Suprapubic skin (tissue), 3 donors: Measurements from ENCODE around the gene UGT2B11.

ENCODE experiments used
- POLR2A ChIP-seq, 2 donors: fragments of 450-650 bp; IDR thresholded peaks; one replicate each; pipeline ENCODE4 v1.6.1; 2017; ENCODE audit warnings: antibody characterized with exemption in 2 of 2, mild to moderate bottlenecking in 2 of 2, moderate library complexity in 2 of 2
- TF ChIP-seq, protein P1 (sequence below), 2 donors: fragments of 200-600 bp in 1 of 2; fragments of 450-650 bp in 1 of 2; sonication (generic) in 1 of 2; IDR thresholded peaks; one replicate each; pipeline ENCODE4 v1.5.1; 2016 to 2019; ENCODE audit warnings: antibody characterized with exemption in 2 of 2, mild to moderate bottlenecking in 1 of 2, moderate library complexity in 1 of 2

DNA sequence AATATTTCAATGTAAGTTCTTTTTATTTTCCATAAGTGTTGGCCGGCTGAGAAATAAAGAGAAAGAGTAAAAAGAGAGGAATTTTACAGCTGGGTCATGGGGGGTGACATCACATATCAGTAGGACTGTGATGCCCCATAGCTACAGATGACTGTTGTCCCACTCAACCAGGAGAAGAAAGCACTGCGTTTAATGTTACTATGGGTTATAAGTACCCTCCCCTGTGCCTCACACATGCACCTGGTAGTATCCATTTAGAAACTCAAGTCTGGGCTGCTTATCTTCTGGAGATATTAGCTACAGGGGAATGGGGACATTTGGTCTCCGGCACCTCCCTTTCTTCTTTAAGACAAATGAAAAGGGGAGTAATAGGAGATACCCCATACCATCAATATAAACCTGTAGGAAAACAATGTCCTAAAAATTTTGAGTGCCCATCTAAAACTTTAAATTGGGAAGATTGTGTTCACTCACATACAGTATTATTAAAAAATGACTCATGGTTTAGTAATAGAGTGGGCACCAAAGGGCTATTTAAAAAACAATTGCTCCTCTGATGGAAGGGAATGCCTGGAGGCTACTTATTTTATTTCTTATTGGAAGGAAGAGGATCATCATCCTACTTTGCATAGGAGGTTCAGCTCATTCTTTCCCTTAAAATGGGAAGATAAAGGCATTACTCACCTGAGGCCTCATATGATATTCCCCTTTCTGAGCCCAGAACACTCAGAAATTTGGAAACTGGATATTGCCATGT, 18.2 kb downstream of the UGT2B11 start:
- TF ChIP-seq, protein P1, sequence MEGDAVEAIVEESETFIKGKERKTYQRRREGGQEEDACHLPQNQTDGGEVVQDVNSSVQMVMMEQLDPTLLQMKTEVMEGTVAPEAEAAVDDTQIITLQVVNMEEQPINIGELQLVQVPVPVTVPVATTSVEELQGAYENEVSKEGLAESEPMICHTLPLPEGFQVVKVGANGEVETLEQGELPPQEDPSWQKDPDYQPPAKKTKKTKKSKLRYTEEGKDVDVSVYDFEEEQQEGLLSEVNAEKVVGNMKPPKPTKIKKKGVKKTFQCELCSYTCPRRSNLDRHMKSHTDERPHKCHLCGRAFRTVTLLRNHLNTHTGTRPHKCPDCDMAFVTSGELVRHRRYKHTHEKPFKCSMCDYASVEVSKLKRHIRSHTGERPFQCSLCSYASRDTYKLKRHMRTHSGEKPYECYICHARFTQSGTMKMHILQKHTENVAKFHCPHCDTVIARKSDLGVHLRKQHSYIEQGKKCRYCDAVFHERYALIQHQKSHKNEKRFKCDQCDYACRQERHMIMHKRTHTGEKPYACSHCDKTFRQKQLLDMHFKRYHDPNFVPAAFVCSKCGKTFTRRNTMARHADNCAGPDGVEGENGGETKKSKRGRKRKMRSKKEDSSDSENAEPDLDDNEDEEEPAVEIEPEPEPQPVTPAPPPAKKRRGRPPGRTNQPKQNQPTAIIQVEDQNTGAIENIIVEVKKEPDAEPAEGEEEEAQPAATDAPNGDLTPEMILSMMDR (IDR thresholded peaks at IDR 0.05), result no peak
- no peak for TF ChIP-seq POLR2A (IDR thresholded peaks at IDR 0.05)
